GM19238 (cell line): Measurements from ENCODE around the gene UCK2.

Experiments
- DNase-seq: peaks from one replicate; pipeline ENCODE4 v3.0.0; 2011; ENCODE audit warnings: low spot score; ENCODE audit not compliant: insufficient read length

The UCK2 gene

DNA sequence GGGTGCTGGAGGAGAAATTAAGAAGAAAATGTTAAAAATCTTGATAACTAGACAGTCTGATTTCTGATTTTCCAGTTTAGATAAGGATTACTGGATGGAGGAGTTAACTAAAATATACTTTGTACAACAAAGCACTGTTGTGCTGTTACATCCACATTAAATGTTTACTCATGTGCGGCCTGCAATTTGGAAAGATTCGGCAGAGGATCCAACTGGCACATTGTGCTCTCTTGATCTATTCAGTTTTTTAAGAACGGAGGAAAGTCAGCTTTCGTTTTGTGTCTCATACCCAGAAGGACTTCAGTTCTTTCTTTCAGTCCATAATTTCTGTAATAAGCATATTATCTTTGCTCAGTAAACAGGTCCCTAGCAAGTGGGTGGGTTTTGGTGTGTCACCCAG is 52.5 kb downstream of the UCK2 start:
- DNase-seq, result no peak

DNA sequence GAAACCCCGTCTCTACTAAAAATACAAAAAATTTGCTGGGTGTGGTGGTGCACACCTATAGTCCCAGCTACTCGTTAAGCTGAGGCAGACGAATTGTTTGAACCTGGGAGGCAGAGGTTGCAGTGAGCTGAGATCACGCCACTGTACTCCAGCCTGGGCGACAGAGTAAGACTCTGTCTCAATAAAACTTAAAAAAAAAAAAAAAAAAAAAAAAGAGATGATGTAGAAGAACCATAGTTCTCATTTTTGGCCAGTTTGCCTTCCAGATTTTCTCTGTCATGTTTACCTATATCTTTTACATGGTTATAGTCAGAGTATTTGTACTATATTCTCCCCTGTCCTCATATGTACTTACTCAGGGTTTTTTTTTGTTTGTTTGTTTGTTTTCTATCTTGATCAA is 53.6 kb downstream of the UCK2 start:
- DNase-seq, result no peak

DNA sequence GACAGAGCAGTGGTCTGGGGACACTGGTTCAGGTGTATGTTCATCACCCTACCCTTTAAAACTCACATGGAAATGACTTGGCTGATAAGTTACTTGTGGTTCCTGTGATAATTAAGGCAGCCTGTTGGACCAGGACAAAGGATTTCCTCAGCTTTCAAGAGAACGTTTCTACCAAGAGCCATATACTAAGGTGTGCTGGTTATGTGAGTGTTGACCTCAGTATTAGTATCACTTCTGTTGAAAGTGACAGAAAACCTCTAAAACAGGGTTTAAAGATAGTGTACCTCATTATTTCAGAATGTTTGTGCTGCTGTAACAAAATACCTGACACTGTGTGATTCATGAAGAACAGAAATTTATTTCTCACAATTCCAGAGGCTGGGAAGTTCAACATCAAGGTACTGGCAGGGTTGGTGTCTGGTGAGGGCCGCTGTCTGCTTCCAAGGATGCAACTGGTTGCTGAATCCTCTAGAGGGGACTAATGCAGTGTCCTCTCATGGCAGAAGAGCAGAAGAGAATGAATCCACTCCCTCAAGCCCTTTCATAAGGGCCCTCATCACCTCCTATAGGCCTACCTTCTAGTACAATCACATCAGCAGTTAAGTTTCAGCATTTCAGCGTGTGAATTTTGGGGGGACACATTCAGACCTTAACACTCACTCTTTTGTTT is 54.9 kb downstream of the UCK2 start:
- no peak for DNase-seq

DNA sequence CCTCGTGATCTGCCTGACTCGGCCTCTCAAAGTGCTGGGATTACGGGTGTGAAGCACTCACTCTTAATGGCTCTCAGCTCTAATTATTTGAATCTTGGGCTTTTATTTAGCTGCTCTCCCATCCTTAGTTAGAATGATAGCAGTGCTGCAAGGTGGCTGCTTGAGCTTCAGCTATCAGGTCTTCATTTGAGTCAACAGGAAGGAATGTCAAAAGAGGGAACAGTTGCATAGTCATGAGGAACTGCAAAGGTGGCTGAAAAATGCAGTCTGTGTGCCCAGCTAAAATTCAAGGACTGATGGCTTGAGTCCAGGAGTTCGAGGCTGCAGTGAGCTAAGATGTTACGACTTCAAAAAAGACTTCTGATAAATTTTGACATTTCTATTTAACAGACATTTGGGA is 55.6 kb downstream of the UCK2 start:
- no peak for DNase-seq

DNA sequence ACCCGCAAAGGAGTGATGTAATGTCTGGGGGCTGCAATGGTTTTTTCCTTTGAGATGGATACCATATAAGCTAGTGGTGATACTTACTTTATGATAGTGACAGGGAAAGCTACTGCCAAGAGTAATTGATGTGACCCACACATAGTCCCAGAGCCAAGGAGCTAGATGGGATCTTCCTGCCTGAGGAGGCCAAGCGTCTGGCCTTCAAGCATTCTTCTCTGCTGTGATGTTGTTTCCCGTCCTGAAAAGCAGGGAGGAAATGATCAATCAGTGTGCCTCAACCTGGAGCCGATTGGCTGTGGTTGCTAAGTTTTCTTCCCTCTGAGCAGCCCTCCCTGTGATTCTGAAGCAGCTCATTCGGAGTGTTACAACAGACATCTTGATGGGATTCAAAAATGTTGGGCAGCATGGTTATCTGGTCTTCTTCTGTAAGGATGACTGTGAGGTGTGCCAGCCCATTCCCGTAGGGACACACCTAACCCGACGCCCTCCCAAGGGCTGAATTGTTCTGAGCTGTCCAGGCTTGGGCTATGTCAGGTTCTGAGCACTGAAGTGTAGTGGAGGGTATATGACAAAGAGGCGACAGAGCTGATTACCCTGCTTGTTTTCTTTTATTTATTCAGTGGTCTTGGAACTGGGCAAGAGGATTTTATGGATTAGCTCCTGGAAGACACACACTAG is 56.7 kb downstream of the UCK2 start:
- no peak for DNase-seq

DNA sequence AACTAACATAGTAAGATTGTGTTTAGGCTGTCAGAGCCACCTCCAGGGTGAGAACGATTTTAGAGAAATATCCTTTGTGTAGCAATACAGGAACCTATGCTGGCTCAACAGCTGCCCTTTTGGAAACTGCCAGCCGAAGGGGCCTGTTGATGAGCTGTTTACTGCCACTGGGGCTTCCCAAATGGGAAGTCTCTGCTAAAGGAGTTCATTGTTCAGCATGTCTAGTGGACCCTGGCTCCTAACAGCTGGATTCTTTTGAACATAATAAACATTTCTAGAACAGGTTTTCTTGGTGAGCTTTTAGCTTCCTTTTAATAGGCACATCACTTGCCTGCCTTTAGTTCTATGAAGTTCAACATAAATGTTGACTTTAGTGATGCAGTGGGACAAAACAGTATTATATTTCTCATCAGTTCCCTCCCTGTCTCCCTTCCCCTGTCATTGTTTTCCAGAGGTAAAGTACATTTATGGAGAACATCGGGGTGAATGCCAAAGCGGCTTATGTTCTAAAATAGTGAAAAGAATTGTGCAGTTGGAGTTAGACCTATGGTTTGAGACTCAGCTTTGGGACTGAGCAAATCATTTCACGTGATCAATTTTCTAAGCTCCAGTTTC is 57.4 kb downstream of the UCK2 start:
- no peak for DNase-seq

DNA sequence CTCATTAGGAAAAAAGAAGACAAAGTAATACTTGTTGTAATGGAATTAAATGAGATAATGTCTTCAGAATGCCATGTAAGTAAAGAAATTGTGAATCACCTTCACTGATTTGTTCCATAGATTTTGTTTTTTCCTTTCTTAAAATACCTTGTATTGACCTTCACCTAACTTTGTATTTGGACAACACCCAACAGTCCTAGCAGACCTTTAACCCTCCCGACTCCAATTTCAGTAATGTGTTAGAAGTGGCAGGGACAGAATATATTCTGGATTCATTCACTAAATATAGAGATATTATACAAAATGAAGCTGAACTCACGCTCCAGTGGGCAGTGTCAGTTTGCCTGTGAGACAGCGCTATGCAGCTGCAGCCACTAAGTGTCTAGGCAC is 57.9 kb downstream of the UCK2 start:
- no peak for DNase-seq

DNA sequence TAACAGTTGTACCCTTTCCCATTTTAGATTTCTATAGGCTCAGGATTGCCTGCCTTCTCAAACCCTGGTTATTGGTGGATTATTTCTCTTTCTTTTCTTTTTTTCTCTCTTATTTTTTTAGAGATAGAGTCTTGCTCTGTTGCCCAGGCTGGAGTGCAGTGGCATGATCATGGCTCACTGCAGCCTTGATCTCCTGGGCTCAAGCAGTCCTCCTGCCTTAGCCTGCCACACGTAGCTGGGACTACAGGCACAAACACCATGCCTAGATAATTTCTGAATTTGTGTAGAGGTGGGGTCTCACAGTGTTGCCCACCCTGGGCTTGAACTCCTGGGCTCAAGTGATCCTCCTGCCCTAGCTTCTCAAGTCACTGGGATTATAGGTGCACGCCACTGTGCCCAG is 58.8 kb downstream of the UCK2 start:
- DNase-seq, result no peak

DNA sequence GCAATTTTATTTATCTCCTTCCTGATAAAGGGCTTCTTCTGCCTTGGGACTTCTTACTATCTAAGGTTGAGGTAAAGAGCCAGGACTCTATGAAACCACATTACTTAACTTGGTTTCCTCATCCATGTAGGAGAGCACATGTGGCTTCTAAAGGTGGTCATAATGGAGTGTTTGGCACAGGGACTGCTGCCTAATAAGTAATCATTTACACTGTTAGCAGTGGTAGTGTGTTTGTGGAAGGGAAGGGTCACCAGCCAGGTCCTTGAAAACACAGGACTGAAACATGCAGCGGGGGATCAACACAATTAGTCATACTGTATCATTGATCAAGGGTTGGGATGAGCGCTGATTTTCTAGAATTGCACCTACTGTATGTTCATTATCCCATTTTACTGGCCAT is 59.6 kb downstream of the UCK2 start:
- no peak for DNase-seq

DNA sequence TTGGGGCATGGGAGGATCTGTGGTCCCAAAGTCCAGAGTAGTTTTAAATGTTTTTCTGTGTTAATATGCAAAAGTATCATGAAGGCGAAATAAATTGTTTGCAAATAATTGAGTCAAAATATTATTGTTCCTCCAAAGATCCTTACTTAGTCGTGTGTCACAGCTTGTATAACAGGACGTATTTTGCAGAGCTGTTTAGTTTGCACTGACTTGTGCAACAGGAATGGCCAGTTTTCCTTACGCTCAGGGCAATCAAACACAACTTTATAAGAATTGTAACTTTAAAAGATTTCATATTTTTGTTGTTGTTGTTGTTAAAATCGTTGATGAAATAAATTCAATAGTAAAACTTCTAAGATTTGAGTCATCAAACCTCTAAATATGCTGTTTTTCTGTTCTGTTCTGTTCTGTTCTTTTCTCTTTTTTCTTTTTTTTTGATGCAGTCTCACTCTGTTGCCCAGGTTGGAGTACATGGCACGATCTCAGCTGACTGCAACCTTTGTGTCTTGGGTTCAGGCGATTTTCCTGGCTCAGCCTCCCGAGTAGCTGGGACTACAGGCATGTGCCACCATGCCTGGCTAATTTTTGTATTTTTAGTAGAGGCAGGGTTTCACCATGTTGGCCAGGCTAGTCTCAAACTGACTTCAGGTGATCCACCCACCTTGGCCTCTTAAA is 60.6 kb downstream of the UCK2 start:
- DNase-seq, result no peak

DNA sequence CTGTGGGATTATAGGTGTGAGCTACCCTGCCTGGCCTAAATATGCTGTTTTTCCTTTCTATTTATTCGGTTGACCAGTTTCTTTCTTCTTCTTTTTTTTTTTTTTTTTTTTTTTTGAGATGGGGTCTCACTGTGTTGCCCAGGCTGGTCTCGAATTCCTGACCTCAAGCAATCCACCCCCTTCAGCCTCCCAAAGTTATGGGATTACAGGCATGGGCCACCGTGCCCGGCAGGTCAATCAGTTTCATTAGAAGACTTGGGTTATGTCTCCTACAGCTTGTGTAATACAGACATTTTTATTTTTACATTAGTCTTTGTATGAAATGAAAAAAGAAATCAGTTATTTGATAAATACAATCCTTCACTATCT is 61.1 kb downstream of the UCK2 start:
- no peak for DNase-seq

DNA sequence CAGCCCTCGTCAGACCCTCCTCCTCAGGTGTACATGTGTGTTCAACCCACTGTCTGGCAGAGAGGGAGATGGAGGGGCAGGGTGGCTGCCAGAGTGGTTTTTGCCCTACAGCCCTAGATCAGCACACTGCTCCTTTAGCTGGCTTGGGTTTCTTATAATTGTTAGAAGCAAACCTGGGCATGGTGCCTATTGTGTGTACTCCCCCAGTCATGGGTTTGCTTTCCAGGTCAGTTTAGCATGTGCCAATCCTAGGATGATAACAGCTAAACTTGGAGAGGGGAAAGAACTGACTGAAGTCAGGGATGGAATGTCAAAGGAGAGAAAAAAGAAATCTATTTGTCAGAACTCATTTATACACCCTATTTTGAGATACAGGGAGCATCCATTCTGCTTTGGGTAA is 63.3 kb downstream of the UCK2 start:
- no peak for DNase-seq

DNA sequence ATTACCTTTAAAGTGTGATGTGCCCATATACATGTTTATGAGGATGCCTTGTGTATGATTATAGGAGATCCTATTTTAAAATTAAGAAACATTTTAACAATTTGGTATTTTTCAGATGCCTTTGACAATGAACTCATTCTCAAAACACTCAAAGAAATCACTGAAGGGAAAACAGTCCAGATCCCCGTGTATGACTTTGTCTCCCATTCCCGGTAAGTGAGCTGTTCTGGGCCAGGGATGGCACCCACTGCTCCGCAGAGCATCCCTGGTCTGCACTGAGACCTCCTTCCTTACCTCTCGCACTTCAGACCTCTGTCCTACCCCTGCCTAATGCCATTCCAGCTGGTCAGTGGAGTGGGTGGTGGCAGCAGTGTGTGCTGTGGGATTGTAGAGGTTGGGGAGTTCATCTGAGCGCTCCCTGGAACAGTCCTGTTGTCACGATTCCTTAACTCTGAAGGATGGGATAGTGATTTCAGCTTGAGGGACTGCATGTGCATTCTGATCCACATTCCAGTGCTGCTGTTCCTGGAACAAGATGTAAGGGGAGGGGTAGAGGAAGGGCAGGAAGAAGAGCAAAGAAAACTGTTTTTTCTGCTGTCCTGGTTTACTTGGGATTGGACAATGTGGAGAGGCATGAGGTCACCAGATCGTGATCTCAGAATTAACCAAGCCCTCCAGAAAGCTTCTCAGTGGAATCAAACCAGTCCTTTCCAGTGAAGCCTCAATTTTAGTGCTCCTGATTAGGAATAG is 63.9 kb downstream of the UCK2 start:
- no peak for DNase-seq

DNA sequence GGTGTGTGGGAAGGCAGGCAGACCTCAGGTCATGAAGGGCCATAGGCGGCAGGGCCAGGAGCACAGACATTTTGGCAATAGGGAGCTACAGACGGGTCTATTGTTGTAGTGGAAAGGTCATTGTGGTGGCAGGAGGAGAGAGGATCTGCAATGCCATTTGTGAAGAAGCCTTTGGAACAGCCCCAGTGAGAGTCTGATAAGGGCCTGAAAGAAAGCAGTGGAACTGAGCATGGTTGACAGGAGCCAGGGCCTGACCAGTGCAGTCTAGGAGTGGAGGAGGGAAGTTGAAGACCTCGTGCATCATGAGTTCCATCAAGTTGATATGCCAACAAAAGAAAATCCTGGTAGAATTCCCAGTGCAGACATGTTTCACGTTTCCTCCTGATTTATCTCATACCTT is 65.5 kb downstream of the UCK2 start:
- no peak for DNase-seq

DNA sequence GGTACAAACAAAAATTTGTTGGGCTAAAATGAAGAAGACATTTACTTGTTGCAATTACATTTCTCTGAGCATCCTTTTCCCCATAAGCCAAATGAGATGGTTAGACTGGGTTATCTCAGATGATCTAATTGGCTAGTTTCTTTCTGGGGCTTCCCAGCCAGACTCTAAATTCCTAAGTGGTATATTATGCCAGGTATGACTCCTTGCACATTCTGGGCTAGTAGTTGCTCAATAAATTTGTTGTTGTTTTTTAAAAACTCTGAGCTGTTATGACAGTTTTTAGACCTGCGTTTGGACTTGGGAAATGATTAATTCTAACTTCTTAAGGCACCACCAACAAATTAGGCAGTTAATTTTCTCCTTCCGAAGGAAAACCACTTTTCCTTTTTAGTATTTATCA is 66.1 kb downstream of the UCK2 start:
- no peak for DNase-seq

DNA sequence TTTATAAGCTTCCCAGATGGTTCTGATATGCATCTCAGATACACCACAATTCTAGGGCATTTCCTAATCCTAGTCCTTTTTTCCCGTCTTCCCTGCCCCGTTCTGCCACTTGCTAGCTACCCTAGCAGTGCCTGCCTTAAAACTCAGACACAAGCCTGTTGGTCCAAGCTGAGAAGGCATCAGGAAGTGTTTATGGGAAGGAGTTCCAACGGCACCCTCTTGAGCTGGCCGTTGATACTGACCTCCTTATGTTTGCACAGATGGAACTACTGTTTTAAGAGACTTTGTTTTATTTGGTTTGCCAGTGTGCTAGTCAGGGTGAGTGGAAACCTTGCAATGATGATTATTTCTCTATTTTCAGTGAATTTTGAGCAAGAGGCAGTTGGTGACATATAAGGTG is 67.2 kb downstream of the UCK2 start:
- no peak for DNase-seq

DNA sequence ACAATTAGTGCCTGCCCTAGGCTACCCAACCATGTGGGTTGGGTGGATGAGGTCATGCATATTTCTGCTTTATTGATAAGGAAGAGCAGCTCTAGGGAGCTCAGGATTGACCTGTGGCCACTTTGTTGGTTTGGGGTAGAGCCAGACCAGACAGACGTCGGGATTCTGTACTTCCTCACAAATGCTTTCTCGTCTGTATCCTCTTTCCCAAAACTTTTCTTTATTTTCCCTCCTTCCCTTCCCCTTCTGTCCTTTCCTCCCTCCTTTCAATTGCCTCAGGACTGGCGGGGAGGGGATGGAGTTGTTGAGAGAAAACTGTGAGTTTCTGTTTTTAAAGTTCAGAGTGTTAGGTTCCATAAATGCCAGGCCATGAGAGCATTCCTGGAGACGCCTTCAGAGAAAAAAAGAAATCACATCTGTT is 68.0 kb downstream of the UCK2 start:
- DNase-seq, result no peak

DNA sequence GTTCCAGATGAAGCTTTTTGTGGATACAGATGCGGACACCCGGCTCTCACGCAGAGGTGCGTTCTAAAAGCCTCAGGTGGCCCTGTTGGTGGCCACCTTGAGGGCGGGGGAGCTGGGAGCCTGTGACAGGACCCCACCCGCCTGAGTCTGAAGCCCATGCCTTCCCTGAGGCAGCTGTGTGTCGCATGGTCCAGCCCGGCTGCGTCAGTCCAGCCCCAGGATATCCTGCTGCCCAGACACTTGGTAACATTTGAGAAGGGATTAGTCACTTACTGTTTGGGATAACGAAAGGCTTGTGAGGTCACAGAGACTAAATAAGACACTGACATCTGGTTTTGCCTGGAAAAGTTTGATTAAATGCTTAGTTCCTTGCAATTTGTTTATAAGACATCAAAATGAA is 68.9 kb downstream of the UCK2 start:
- no peak for DNase-seq

DNA sequence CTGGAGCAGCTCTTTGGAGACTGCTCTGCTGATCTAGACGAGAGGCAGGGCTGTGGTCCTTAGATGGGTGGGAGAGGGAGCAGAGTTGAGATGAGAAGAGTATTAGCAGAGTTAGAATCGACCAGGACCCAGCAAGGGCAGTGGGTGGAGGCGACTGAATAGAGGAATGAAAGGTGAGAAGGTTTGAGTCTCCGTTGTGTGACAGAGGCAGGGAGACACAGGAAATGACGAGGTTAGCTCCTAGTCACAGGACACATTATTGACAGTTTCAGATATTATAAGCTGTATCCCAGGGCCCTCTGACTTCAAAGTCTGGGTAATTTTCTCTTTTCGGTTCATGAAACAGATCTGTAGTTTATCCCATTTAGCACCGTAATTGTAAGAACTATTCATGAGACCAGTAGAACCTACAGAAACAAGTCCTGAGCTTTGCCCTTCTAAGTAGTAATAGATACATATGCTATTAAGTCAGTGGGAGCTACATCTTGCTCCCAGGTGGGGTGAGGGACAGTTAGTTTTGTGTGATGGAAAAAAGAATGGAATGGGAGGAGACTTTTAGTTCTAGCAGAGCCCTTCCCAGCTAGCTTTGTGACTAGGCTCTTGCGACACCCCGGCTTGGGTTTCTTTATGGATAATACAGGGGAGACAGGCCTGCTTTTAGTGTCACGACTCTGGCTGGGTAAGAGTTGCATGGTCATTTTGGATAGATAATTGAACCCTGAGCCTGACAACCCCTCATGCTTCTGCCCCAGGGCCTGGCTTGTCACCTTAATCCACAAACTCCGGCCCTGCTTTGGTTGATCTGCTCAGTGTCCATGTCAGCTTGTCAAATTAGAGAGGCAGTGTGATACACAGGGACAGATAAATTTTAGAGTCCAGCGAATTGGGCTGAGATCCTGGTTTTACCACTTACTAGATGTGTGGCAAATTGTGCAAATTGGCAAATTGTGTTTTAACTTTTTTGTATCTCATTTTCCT is 70.2 kb downstream of the UCK2 start:
- no peak for DNase-seq

DNA sequence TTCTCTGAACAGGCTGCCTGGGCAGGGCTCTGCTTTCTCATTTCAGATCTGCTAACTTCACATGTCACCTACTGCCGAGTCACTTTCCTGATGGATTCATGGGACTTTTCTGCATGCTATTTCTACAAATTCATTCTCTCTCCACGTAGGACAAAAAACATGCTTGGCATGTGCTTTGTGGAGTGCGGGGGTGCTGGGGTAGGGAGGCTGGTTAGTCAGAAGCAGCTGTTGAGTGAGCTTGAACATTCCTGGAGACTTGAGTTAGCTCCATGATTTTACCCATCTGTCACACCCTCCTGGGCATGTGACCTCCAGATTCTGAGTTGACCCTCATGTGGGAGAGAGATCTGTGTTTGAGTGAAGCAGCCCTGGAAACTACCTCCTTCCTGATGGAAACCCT is 71.4 kb downstream of the UCK2 start:
- no peak for DNase-seq
